Neural cell (in vitro differentiated cells): Measurements from ENCODE around the gene CSRNP2. TPM values are rescaled to one million over a fixed set of nuclear protein-coding genes. Genes with fewer than 3 reads are reported as not detected.

Experiments used
- H2AFZ ChIP-seq: fragments of 200-600, 300-800 bp; sonication (generic), shearing (Covaris generic); 2 replicates; pipeline ENCODE4 v1.6.0; 2014; ENCODE audit warnings: low read depth, mild to moderate bottlenecking, antibody characterized with exemption, low read length, moderate library complexity
- H3F3A ChIP-seq: fragments of 200-600 bp; shearing (Covaris generic); 2 replicates; pipeline ENCODE4 v1.6.1; 2016; ENCODE audit warnings: mild to moderate bottlenecking, moderate library complexity, mixed read lengths, antibody characterized with exemption, low read length; ENCODE audit not compliant: insufficient read depth, poor library complexity, severe bottlenecking
- H3K27ac ChIP-seq: fragments of 200-600, 300-800 bp; sonication (generic), shearing (Covaris generic); 2 replicates; pipeline ENCODE4 v1.5.1; 2014; ENCODE audit warnings: mild to moderate bottlenecking, low read length, moderate library complexity
- H3K27me3 ChIP-seq: fragments of 300-800, 200-600 bp; sonication (generic), shearing (Covaris generic); 2 replicates; pipeline ENCODE4 v1.6.0; 2014; ENCODE audit warnings: mild to moderate bottlenecking, low read depth, low read length, moderate library complexity; ENCODE audit not compliant: insufficient read depth
- H3K36me3 ChIP-seq: fragments of 300-800, 200-600 bp; sonication (generic), shearing (Covaris generic); 2 replicates; pipeline ENCODE4 v1.5.1; 2014; ENCODE audit warnings: mild to moderate bottlenecking, antibody characterized with exemption, low read length, moderate library complexity; ENCODE audit not compliant: insufficient read depth
- H3K4me2 ChIP-seq: fragments of 300-800, 200-600 bp; sonication (generic), shearing (Covaris generic); 2 replicates; pipeline ENCODE4 v1.6.0; 2014; ENCODE audit warnings: mild to moderate bottlenecking, low read length
- H3K4me3 ChIP-seq: fragments of 300-800, 200-600 bp; sonication (generic), shearing (Covaris generic); 2 replicates; pipeline ENCODE4 v1.5.1; 2014; ENCODE audit warnings: mild to moderate bottlenecking, low read length, moderate library complexity
- H3K79me2 ChIP-seq: fragments of 200-600 bp; shearing (Covaris generic); replicated peaks from 2 replicates; pipeline ENCODE4 v1.6.0; 2014; ENCODE audit warnings: mild to moderate bottlenecking, low read length, moderate library complexity; ENCODE audit not compliant: insufficient read depth
- H3K9ac ChIP-seq: fragments of 300-800, 200-600 bp; sonication (generic), shearing (Covaris generic); 2 replicates; pipeline ENCODE4 v1.6.1; 2016; ENCODE audit warnings: mild to moderate bottlenecking, low read length, mixed read lengths
- H3K9me2 ChIP-seq: fragments of 200-600 bp; shearing (Covaris generic); 2 replicates; pipeline ENCODE4 v1.6.1; 2016; ENCODE audit warnings: mild to moderate bottlenecking, low read length, mixed read lengths; ENCODE audit not compliant: insufficient read depth
- H3K9me3 ChIP-seq: fragments of 200-600, 300-800 bp; sonication (generic), shearing (Covaris generic); 2 replicates; pipeline ENCODE4 v1.6.1; 2016; ENCODE audit warnings: mild to moderate bottlenecking, mixed run types, low read length, moderate library complexity, mixed read lengths
- H4K20me1 ChIP-seq: fragments of 200-600 bp; shearing (Covaris generic); 2 replicates; pipeline ENCODE4 v1.6.1; 2016; ENCODE audit warnings: mild to moderate bottlenecking, mixed run types; ENCODE audit not compliant: insufficient read depth
- EP300 ChIP-seq: fragments of 450-650 bp; conservative IDR thresholded peaks from 2 replicates; pipeline ENCODE4 v1.6.1; 2014; ENCODE audit warnings: antibody characterized with exemption, mild to moderate bottlenecking, moderate library complexity; ENCODE audit not compliant: poor library complexity, severe bottlenecking
- EZH2 ChIP-seq: fragments of 200-600, 300-800 bp; shearing (Covaris generic), sonication (generic); IDR thresholded peaks from 2 replicates; pipeline ENCODE4 v1.6.1; 2014; ENCODE audit warnings: antibody characterized with exemption, low read length, borderline replicate concordance, mild to moderate bottlenecking; ENCODE audit not compliant: insufficient read depth, poor library complexity, severe bottlenecking
- MXI1 ChIP-seq: fragments of 450-650 bp; conservative IDR thresholded peaks from 2 replicates; pipeline ENCODE4 v1.6.1; 2014; ENCODE audit warnings: antibody characterized with exemption, mild to moderate bottlenecking; ENCODE audit not compliant: poor library complexity, severe bottlenecking
- POLR2AphosphoS5 ChIP-seq: IDR thresholded peaks from 2 replicates; pipeline ENCODE4 v1.6.1; 2012
- RAD21 ChIP-seq: fragments of 450-650 bp; conservative IDR thresholded peaks from 2 replicates; pipeline ENCODE4 v1.6.1; 2014; ENCODE audit warnings: antibody characterized with exemption, mild to moderate bottlenecking, moderate library complexity
- SMC3 ChIP-seq: fragments of 450-650 bp; conservative IDR thresholded peaks from 2 replicates; pipeline ENCODE4 v1.6.1; 2014; ENCODE audit warnings: antibody characterized with exemption, mild to moderate bottlenecking, moderate library complexity; ENCODE audit not compliant: poor library complexity
- TAF1 ChIP-seq: IDR thresholded peaks from 2 replicates; pipeline ENCODE4 v1.6.1; 2012; ENCODE audit warnings: low read depth
- polyA plus RNA-seq: library from polyadenylated mRNA; depleted of rRNA; stranded (reverse); fragments of >200 nt; gene quantifications from 2 replicates; pipeline ENCODE4 v1.2.3, GENCODE V29; 2014
- TF ChIP-seq, protein P1 (sequence below): IDR thresholded peaks from 2 replicates; pipeline ENCODE4 v1.6.1; 2012; ENCODE audit warnings: borderline replicate concordance
- TF ChIP-seq, protein P2 (sequence below): fragments of 450-650 bp; IDR thresholded peaks from 2 replicates; pipeline ENCODE4 v1.5.1; 2014; ENCODE audit warnings: antibody characterized with exemption, mild to moderate bottlenecking, moderate library complexity; ENCODE audit not compliant: poor library complexity, severe bottlenecking

Gene CSRNP2
- polyA plus RNA-seq, 1 donor from 2014 or later: 114 TPM

DNA sequence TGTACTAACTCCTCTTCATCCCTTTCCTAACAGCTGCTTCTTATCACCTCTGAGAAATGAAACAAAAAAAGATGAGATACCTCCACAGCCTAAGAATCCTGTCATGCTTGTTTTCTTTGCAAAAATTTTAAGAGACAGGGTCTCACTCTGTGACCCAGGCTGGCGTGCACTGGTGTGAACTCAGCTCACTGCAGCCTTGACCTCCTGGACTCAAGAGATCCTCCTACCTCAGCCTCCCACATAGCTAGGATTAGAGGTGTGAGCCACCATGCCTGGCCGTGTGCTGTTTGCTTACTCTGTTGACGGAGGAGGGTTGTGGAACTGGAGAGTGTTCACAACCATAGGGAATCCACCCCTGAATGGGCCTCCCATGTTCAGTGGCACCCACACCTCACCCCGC lies 16.2 kb downstream of the CSRNP2 start:
- Histone ChIP-seq H3K4me2 (no peak overlapping the region), H3K9ac (no peak overlapping the region), H3F3A (no peaks in the 10 kb centered on the region), H4K20me1 (no peaks in the 10 kb centered on the region), H2AFZ (no peak overlapping the region), H3K79me2 (no peaks in the 10 kb centered on the region), H3K9me2 (no peaks in the 10 kb centered on the region), H3K9me3 (no peaks in the 10 kb centered on the region), H3K27ac (no peak overlapping the region), H3K4me3 (no peak overlapping the region), H3K36me3 (peaks cover 4% of the 10 kb centered on the region), H3K27me3 (no peaks in the 10 kb centered on the region)
- TF ChIP-seq, protein P1, sequence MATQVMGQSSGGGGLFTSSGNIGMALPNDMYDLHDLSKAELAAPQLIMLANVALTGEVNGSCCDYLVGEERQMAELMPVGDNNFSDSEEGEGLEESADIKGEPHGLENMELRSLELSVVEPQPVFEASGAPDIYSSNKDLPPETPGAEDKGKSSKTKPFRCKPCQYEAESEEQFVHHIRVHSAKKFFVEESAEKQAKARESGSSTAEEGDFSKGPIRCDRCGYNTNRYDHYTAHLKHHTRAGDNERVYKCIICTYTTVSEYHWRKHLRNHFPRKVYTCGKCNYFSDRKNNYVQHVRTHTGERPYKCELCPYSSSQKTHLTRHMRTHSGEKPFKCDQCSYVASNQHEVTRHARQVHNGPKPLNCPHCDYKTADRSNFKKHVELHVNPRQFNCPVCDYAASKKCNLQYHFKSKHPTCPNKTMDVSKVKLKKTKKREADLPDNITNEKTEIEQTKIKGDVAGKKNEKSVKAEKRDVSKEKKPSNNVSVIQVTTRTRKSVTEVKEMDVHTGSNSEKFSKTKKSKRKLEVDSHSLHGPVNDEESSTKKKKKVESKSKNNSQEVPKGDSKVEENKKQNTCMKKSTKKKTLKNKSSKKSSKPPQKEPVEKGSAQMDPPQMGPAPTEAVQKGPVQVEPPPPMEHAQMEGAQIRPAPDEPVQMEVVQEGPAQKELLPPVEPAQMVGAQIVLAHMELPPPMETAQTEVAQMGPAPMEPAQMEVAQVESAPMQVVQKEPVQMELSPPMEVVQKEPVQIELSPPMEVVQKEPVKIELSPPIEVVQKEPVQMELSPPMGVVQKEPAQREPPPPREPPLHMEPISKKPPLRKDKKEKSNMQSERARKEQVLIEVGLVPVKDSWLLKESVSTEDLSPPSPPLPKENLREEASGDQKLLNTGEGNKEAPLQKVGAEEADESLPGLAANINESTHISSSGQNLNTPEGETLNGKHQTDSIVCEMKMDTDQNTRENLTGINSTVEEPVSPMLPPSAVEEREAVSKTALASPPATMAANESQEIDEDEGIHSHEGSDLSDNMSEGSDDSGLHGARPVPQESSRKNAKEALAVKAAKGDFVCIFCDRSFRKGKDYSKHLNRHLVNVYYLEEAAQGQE: no peak

DNA sequence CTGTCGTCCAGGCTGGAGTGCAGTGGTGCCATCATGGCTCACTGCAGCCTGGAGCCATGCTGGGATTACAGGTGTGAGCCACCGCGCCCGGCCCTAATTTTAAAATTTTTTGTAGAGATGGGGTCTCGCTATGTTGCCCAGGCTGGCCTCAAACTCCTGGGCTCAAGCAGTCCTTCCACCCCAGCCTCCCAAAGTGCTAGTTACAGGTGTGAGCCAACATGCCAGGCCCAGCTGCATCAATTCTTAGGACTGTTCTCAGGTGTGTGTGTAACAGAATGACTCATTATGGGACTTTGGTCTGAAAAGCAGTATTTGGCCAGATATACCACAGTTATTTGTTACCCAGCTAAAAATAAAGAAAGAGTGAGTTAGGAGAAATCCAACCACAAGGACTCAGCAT lies 17.9 kb downstream of the CSRNP2 start:
- Histone ChIP-seq H3K4me3 (no peak overlapping the region), H3K27ac (no peak overlapping the region), H3K9ac (no peak overlapping the region), H3F3A (no peaks in the 10 kb centered on the region), H3K36me3 (peaks cover 6% of the 10 kb centered on the region), H3K9me2 (no peaks in the 10 kb centered on the region), H3K9me3 (no peaks in the 10 kb centered on the region), H3K4me2 (no peak overlapping the region), H3K27me3 (no peaks in the 10 kb centered on the region), H4K20me1 (no peaks in the 10 kb centered on the region), H2AFZ (no peak overlapping the region), H3K79me2 (no peaks in the 10 kb centered on the region)
- TF ChIP-seq TAF1 (no peak), POLR2AphosphoS5 (no peak), EZH2 (no peak), MXI1 (no peak), EP300 (no peak), SMC3 (no peak), RAD21 (no peak)
- TF ChIP-seq, protein P1: no peak
- TF ChIP-seq, protein P2, sequence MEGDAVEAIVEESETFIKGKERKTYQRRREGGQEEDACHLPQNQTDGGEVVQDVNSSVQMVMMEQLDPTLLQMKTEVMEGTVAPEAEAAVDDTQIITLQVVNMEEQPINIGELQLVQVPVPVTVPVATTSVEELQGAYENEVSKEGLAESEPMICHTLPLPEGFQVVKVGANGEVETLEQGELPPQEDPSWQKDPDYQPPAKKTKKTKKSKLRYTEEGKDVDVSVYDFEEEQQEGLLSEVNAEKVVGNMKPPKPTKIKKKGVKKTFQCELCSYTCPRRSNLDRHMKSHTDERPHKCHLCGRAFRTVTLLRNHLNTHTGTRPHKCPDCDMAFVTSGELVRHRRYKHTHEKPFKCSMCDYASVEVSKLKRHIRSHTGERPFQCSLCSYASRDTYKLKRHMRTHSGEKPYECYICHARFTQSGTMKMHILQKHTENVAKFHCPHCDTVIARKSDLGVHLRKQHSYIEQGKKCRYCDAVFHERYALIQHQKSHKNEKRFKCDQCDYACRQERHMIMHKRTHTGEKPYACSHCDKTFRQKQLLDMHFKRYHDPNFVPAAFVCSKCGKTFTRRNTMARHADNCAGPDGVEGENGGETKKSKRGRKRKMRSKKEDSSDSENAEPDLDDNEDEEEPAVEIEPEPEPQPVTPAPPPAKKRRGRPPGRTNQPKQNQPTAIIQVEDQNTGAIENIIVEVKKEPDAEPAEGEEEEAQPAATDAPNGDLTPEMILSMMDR: no peak
